ENCODE results near the gene AHSA1.

DNA sequence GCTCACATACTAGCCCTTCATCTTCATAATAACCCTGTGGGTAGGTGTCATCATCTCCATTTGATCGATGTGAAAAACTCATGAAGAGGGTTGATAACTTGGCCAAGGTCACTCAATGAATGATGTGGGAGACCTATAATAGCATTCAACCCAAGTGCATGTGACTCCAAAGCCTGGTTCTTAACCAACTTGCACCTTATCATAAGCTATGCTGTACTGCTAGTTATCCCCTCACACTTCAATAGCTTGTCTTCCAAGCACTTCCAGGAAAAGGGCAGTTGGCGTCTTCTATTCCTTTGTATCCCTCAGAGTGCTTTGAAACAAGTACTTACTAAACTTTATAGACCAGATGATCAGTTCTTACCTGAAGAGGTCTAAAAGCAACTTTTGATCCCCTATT lies 15.7 kb upstream of the AHSA1 start:
- TF ChIP-seq SMC3 (IDR thresholded peaks at IDR 0.05; ENCODE audit: low read depth, low read length) (no peak), NRF1 (IDR thresholded peaks at IDR 0.05; ENCODE audit: low read depth, low read length) (no peak), MEF2A (IDR thresholded peaks at IDR 0.05; ENCODE audit: borderline replicate concordance, low read depth) (no peak), RFX5 (IDR thresholded peaks at IDR 0.05; ENCODE audit: low read length) (no peak), CTCF (IDR thresholded peaks at IDR 0.05) (no peak), POLR2AphosphoS5 (IDR thresholded peaks at IDR 0.05; ENCODE audit: low read depth, low read length) (no peak), USF2 (IDR thresholded peaks at IDR 0.05; ENCODE audit: borderline replicate concordance, low read depth, low read length) (no peak), MAX (IDR thresholded peaks at IDR 0.05; ENCODE audit: low read depth) (no peak), EP300 (IDR thresholded peaks at IDR 0.05; ENCODE audit: borderline replicate concordance in 1 of 2, low read depth in 1 of 2, low read length in 1 of 2) (no peak), FOXJ3 (CRISPR knock-in tag; IDR thresholded peaks at IDR 0.05) (no peak), CHD2 (IDR thresholded peaks at IDR 0.05; ENCODE audit: low read length, partially characterized antibody) (no peak)

Measured in SK-N-SH (cell line).